Measurements from ENCODE around the gene IL22RA2. TPM values are rescaled to one million over a fixed set of nuclear protein-coding genes. Genes with fewer than 3 reads are reported as not detected.

The IL22RA2 gene
- total RNA-seq, 1 donor from 2014 or later: not detected

DNA sequence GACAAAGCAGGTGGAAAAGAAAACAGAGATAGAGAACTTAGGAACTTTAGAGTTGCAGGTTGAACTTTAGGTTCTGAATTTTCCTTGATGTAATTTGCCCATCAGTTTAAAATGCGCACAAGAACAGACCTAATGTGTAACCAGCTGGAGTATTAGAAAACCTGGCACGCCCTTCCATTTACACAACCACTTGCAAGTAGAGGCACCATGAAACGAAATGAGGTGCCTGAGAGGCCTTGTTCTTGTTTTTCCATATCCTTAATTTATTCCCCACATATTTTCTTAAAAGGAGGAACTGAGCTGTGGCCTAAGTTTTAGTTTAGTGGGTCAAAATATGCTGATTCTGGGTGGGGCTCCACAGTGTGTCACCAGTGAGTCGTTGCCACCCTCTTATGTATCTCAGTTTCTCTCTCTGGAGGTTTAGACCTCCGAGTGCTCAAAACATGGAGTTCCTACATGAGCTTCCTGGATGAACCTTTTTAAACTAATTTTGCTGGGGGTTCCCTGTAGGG, 17.2 kb upstream of the IL22RA2 start:
- H3K27ac Mint-ChIP-seq: no peak overlapping the region
- peaks cover 35% of the 10 kb centered on the region for H3K9me3 Mint-ChIP-seq
- no peak overlapping the region for H3K4me3 Mint-ChIP-seq
- no peaks in the 10 kb centered on the region for H3K36me3 Mint-ChIP-seq (ENCODE audit: low read depth)
- no peaks in the 10 kb centered on the region for H3K27me3 Mint-ChIP-seq
- intact Hi-C loops (cut with micrococcal nuclease): no loop called here
- DNase-seq: peak; percentile 33
- no peaks in the 10 kb centered on the region for H3K4me1 Mint-ChIP-seq

GRCh38 chr6:137188855-137189254, 15.4 kb upstream of the IL22RA2 start:
- Mint-ChIP-seq H3K4me3 (no peak overlapping the region), H3K27ac (no peak overlapping the region), H3K9me3 (peaks cover 38% of the 10 kb centered on the region), H3K4me1 (no peaks in the 10 kb centered on the region), H3K36me3 (ENCODE audit: low read depth) (peaks cover under 1% of the 10 kb centered on the region), H3K27me3 (no peaks in the 10 kb centered on the region)
- peak; percentile 52 for DNase-seq
- intact Hi-C loops (cut with micrococcal nuclease): no loop called here

DNA sequence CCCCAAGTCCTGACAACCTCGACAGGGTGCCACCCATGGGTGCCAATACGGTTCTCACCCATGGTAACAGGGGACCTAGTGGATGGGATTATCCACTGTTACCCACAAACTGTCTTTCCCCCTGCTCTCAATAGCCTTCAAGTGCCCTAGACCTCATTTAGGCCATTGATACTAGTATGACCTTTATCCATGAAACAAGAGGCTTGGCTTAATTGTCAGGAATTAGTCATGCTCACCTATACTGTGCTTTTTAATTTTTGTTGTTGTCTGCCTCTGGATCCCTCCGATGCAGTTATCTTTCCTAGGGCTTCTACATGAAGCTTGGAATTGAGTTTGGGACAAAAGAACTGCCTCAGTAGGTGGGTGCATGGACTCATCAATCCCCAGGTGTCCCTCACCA, 11.8 kb upstream of the IL22RA2 start:
- peaks cover 2% of the 10 kb centered on the region for H3K36me3 Mint-ChIP-seq (ENCODE audit: low read depth)
- no peaks in the 10 kb centered on the region for H3K4me1 Mint-ChIP-seq
- peak; percentile 25 for DNase-seq
- no peaks in the 10 kb centered on the region for H3K27me3 Mint-ChIP-seq
- no peak overlapping the region for H3K27ac Mint-ChIP-seq
- intact Hi-C loops (cut with micrococcal nuclease): no loop called here
- no peak overlapping the region for H3K4me3 Mint-ChIP-seq
- H3K9me3 Mint-ChIP-seq: peaks cover 26% of the 10 kb centered on the region

DNA sequence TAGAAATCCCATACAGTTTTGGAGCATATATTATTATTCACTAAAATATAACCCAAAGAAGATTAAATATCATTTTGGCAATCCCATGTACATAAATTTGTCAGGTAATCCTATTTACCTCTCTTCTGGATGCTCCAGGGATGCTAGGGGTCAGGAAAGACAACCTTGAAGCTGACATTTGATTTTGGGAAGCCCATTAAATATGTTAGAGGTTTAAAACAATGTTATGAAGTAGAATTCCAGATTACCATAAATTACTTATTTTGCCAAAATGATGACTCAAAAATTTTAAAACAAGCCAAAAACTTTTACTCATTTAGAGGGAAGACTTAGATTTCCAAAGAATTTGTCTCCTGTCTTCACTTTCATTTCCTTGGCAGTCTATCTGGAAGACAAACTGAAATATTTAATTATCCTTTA, 9.2 kb upstream of the IL22RA2 start:
- intact Hi-C loops (cut with micrococcal nuclease): no loop called here
- Mint-ChIP-seq H3K4me1 (no peaks in the 10 kb centered on the region), H3K9me3 (peaks cover 30% of the 10 kb centered on the region), H3K36me3 (ENCODE audit: low read depth) (peaks cover 2% of the 10 kb centered on the region), H3K4me3 (no peak overlapping the region), H3K27me3 (no peaks in the 10 kb centered on the region), H3K27ac (no peak overlapping the region)
- DNase-seq: no peak

DNA sequence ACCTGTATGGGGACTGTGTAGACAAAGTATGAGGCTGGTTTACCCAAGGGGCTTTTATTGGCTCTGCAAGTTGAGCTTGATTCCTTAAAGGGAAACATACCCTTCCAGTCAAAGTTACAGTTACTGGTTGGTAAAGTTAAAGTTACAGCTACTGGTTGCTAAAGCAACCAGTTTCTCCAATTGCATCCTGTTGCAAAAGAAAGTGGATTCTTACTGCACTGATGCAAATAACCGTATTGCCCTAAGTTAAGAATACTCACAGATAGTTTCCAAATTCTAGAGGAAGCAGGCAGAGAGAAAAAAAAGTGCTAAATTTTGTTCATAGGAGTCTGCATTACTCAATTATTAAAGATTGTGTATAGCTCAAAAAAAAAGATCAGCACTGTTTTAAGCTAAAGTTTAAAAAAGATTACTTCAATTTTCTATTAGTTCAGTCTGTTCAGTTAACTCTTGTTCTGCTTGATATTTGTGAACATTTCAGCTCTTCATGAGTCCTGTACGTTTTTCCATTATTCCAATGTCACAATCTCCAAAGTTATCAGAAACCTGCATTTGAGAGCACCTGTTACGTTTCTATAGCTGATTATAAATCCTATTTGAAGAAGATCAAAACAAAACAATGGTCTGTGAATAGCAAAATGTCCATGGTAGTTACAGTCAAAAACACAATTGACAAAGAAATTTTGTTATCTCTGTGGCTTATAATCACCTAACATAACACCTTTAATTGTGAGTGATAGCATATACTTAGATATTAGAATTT, 8.6 kb upstream of the IL22RA2 start:
- DNase-seq: peak; percentile 41
- Mint-ChIP-seq H3K4me3 (no peak overlapping the region), H3K9me3 (peaks cover 30% of the 10 kb centered on the region), H3K27me3 (peaks cover under 1% of the 10 kb centered on the region), H3K4me1 (no peaks in the 10 kb centered on the region), H3K27ac (no peak overlapping the region), H3K36me3 (ENCODE audit: low read depth) (peaks cover 2% of the 10 kb centered on the region)
- intact Hi-C loops (cut with micrococcal nuclease): no loop called here

GRCh38 chr6:137177611-137178010, 4.2 kb upstream of the IL22RA2 start:
- no peak overlapping the region for H3K4me3 Mint-ChIP-seq
- H3K36me3 Mint-ChIP-seq (ENCODE audit: low read depth): no peaks in the 10 kb centered on the region
- intact Hi-C loops (cut with micrococcal nuclease): no loop called here
- peak; percentile 26 for DNase-seq
- peaks cover 19% of the 10 kb centered on the region for H3K9me3 Mint-ChIP-seq
- H3K27me3 Mint-ChIP-seq: peaks cover 16% of the 10 kb centered on the region
- H3K4me1 Mint-ChIP-seq: no peaks in the 10 kb centered on the region
- no peak overlapping the region for H3K27ac Mint-ChIP-seq

GRCh38 chr6:137176729-137177128, 3.3 kb upstream of the IL22RA2 start:
- no peak overlapping the region for H3K27ac Mint-ChIP-seq
- H3K4me1 Mint-ChIP-seq: no peaks in the 10 kb centered on the region
- intact Hi-C loops (cut with micrococcal nuclease): no loop called here
- no peak overlapping the region for H3K4me3 Mint-ChIP-seq
- DNase-seq: no peak
- H3K27me3 Mint-ChIP-seq: peaks cover 16% of the 10 kb centered on the region
- H3K9me3 Mint-ChIP-seq: peaks cover 19% of the 10 kb centered on the region
- H3K36me3 Mint-ChIP-seq (ENCODE audit: low read depth): no peaks in the 10 kb centered on the region

DNA sequence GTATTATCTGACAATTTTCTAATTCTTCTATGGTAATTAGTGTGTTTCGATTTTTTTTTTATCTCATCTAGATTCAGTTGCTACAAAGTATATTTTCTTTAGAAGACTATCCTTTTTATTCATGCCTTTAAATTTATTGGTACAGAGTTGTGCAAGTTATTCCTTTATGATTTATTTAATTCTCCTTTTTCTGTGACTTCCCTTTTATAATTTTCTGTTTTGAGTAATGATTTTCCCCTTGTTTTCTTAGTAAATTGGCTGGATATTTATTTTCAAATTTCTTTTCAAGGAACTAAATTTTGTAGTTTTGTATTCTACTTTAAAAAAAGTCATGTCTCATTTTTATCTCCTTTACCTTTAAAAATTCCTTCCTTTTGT, 2.4 kb upstream of the IL22RA2 start:
- H3K27ac Mint-ChIP-seq: no peak overlapping the region
- H3K36me3 Mint-ChIP-seq (ENCODE audit: low read depth): no peaks in the 10 kb centered on the region
- H3K27me3 Mint-ChIP-seq: peaks cover 16% of the 10 kb centered on the region
- intact Hi-C loops (cut with micrococcal nuclease): no loop called here
- DNase-seq: no peak
- peaks cover 7% of the 10 kb centered on the region for H3K4me1 Mint-ChIP-seq
- H3K9me3 Mint-ChIP-seq: peaks cover 17% of the 10 kb centered on the region
- no peak overlapping the region for H3K4me3 Mint-ChIP-seq

DNA sequence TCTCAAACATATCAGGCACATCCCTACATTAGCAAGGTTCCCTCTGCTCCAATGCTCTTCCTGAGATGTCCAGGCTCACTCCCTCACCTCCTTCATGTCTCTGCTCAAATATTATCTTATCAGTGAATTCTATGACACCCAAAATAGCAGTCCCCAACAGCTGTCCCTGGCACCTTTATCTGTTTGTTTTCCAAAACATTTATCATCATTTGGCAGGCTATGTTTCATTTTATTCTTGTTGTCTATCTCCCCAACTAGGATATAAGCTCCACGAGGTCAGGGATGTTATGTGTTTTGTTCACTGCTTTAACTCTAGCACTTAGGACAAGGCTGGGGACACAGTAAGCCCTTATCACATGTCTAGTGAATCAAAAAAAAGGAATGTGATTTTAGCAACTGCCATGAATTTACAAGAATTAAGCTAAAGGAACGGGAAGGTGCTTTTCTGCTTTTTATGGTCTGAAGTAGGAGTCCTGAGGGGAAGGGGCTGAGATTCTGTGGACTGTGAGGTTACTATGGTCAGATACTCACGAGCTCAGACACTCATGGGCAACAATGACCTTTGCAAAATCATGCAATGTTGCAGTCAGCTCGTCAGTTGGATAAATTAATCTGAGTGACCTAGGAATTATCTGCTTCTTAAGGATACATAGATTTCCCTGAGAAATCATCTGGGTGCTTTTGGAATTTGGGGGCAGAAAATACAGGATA, 1.9 kb upstream of the IL22RA2 start:
- peak; percentile 44 for DNase-seq
- Mint-ChIP-seq H3K27ac (no peak overlapping the region), H3K4me1 (peaks cover 8% of the 10 kb centered on the region), H3K27me3 (peaks cover 16% of the 10 kb centered on the region), H3K4me3 (no peak overlapping the region), H3K9me3 (peaks cover 14% of the 10 kb centered on the region), H3K36me3 (ENCODE audit: low read depth) (no peaks in the 10 kb centered on the region)
- intact Hi-C loops (cut with micrococcal nuclease): no loop called here

GRCh38 chr6:137172734-137173431, 561 bp downstream of the IL22RA2 start:
- Mint-ChIP-seq H3K27me3 (peaks cover 16% of the 10 kb centered on the region), H3K36me3 (ENCODE audit: low read depth) (no peaks in the 10 kb centered on the region), H3K27ac (no peak overlapping the region), H3K4me3 (no peak overlapping the region), H3K9me3 (peaks cover 9% of the 10 kb centered on the region), H3K4me1 (peaks cover 11% of the 10 kb centered on the region)
- intact Hi-C loops (cut with micrococcal nuclease): no loop called here
- DNase-seq: no peak

- H3K4me1 Mint-ChIP-seq: peaks cover 14% of the 10 kb centered on the region
- intact Hi-C loops (cut with micrococcal nuclease): no loop called here
- H3K4me3 Mint-ChIP-seq: no peak overlapping the region
- DNase-seq: no peak
- no peak overlapping the region for H3K27ac Mint-ChIP-seq
- H3K27me3 Mint-ChIP-seq: peaks cover 16% of the 10 kb centered on the region
- H3K9me3 Mint-ChIP-seq: peaks cover 10% of the 10 kb centered on the region
- H3K36me3 Mint-ChIP-seq (ENCODE audit: low read depth): no peaks in the 10 kb centered on the region
These were observed 1.4 kb downstream of the IL22RA2 start for GRCh38 chr6:137171824-137172733.

- H3K27ac Mint-ChIP-seq: no peak overlapping the region
- intact Hi-C loops (cut with micrococcal nuclease): no loop called here
- H3K4me3 Mint-ChIP-seq: no peak overlapping the region
- H3K9me3 Mint-ChIP-seq: peaks cover 14% of the 10 kb centered on the region
- DNase-seq: no peak
- H3K36me3 Mint-ChIP-seq (ENCODE audit: low read depth): no peaks in the 10 kb centered on the region
- H3K4me1 Mint-ChIP-seq: peaks cover 17% of the 10 kb centered on the region
- peaks cover 13% of the 10 kb centered on the region for H3K27me3 Mint-ChIP-seq
These were observed 2.4 kb downstream of the IL22RA2 start for GRCh38 chr6:137171053-137171374.

DNA sequence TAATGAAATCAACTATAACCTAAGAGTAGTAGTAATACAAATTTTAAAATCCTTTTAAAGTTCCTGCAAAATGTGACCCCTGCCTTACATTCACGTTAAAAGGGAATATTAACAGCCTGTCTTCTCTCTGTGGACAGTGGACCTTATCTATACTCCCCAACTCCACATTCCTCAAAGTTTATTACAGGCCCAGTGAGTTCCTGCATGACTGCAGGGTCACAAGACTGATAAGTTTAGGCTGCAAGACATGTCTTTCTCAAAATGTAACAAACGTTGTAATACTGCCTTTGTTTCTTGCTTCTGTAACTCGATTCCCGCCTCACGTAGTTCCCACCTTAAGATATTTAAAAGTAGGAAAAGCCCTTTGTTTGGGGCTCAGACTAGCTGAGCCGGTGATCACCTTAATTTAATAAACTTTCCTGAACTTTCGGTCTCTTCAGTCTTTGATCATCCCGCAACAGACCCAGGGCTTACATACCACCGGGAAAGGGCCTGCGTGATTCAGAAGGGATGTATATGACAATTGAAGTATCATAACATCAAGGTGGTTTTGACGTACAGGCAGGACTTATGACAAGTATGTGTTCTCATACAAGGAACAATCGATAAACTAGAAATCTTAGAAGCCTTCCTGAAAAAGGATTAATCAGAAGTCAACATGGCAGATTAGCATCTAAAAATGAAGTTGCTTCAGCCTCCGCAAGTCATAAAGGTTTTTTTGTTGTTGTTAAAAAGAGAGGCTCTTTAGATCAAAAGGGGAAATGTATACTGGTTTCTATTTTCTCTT, 3.0 kb downstream of the IL22RA2 start:
- Mint-ChIP-seq H3K4me3 (no peak overlapping the region), H3K9me3 (peaks cover 14% of the 10 kb centered on the region), H3K27me3 (peaks cover 9% of the 10 kb centered on the region), H3K36me3 (ENCODE audit: low read depth) (no peaks in the 10 kb centered on the region), H3K27ac (no peak overlapping the region), H3K4me1 (peaks cover 23% of the 10 kb centered on the region)
- intact Hi-C loops (cut with micrococcal nuclease): no loop called here
- DNase-seq: no peak
